SIG-M5 treated with dmso at 0.1 percent for 504 hours (cell line): ENCODE data around the gene ALDH3B1.

Source experiments
- DNase-seq: peaks from one replicate; lab custom pipeline; 2025; ENCODE audit not compliant: unreplicated experiment; lab: John Stamatoyannopoulos, UW

Gene ALDH3B1

DNA sequence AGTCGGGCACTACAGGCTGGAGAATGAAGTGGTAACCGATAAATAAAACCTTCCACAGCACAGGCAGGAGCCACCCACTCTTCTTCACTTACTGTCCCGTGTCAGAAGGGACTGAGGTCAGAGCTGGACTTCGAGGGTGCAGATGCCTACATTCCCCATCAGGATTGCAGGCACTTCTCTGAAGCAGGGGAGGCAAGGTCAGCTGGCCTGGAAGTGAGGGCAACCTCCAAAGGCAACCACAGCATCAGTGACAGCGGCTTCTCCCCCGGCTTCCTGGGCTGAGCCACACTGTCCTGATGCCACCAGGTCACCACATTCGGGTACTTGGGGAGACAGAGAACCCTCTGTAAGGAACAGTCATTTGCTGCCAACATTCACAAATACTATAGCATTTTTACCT, 51.4 kb downstream of the ALDH3B1 start:
- DNase-seq: no peak

DNA sequence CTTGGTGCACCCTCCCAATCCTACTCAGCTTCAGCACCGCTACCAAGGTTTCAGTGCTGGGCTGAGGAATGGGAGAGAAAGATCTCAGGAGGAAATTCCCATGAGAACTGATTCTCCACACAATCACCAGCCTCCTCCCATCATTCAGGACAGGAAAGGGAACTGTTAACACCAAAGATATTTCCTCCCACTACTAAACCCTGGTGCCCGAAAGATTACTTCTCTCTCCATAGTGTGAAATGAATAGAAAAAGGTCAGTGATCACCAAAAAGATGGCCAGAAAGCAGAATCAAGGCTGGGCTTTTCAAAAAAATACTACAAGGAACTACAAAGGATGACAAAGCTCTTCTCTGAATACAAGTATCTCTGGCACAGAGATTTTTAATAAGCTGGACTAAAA, 54.8 kb downstream of the ALDH3B1 start:
- DNase-seq: no peak

DNA sequence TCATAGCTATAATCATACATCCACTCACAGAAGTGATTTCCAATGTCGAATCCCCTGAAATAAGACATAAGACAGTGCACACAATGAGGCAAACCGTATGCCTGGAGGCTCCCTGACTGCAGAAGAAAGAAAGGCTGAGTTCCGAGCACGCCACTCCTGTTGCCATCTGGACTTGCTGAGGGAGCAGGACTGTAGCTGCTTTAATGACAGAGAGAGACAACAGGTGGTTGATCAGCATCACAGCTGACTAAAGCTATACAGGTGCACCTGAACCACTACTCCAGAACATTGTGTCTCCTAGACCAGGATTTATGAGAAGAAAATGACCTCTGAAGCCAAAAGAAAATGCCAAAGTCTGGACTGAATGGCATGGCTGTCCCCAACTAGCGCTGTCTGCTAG, 55.7 kb downstream of the ALDH3B1 start:
- DNase-seq: no peak

DNA sequence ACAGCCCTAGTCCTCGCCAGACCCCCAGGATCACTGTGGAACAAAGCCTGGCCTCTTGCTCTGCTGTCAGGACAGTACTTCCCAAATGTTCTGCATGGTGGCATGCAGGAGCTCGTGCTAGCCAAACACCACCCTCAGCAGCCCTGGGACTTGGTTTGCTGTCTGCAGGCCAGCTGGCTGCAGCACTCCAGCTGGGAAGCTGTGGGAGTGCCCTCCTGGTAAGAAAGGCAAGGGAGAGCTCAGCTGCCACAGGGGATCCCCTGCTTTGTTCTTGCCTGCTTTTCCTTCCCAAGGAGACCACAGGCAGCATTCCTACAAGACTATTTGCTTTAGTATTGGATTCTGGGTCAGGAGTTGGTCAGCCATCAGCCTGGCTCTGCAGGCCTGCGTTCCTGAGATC, 56.6 kb downstream of the ALDH3B1 start:
- DNase-seq: no peak

DNA sequence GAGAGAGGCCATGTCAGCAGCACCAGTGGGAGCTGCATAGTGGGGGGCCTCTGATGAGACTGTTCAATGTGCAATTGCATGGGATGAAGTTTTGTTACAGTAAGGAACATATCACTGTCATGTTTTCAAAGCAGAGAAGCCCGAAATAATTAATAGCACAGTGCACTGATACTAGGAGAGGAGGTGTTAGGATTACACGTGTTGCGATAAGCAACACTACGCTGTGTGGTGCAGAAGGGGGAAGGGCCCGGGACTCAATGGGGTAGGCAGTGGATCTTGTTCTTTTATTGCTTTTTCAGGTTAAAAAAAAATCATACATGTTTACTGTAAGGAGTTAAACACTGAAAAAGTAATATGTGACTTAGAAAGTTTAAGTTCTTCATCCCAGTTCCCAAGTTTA, 57.9 kb downstream of the ALDH3B1 start:
- no peak for DNase-seq

DNA sequence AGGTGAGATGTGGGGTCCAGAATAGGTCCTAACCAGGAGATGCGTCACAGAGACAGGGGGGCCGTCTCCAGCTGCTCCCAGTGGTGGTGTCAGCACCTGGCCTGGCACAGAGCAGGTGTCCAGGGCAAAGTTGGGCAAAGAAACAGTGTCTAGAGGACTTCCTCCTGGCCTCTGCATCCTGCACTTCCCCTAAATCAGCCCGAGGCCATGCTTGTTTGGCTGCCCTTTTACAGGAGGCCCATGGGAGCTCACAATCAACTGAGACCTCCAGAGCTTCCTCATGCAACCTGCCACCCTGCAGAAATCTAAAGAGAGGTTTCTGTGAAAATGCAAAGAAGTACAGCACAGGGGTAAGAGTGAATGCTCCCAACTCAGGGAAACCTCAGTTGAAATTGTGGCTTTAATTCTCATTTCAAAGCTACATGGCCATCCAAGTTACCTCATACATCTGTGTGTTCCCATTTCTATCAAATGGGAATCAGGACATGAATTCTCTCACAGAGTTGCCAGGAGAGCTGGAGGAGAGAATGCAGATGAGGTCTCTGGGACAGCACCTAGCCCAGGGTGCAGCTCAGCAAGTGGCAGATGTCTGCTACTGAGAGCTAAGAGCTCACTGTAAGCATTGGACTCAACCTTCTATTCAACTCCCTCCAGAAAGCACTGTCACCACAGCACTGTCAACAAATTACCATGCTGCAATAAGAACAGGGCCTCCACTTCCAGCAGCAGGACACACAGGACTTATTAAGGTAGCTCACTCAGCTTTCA, 61.3 kb downstream of the ALDH3B1 start:
- no peak for DNase-seq

DNA sequence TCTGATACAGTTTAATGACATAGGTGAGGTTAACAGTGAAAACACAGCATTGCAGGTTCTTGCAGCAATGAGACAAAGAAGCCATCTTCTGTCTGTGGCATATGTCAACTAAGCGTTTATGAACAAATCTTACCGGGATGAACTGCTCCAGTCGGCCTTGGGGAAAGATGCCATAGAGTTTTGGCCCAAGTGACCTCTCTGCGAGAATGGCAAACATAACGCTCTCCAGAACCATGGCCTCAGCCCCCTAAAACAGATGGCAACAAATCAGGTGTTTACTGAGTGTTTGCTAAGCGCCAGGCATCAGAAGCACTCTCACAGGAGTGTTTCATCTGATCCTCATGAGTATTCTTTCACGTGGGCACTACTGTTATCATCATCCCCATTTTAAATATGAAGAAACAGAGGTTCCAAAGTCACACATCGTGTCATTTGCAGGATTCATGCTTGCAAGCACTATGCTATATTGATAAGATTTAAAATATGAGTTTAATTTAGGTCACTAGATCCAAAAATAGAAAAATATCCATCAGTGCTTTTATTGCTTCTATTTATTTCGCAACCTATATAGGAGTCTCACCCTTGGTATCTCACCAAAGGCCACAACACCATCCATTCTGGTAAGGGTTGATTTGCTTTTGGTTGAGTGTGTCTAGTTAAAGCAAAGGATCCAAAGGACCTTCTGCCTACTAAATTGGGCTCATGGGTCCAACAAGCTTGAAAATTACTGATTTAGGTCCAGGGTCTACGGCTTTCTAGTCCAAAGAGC, 64.6 kb downstream of the ALDH3B1 start:
- DNase-seq: no peak

DNA sequence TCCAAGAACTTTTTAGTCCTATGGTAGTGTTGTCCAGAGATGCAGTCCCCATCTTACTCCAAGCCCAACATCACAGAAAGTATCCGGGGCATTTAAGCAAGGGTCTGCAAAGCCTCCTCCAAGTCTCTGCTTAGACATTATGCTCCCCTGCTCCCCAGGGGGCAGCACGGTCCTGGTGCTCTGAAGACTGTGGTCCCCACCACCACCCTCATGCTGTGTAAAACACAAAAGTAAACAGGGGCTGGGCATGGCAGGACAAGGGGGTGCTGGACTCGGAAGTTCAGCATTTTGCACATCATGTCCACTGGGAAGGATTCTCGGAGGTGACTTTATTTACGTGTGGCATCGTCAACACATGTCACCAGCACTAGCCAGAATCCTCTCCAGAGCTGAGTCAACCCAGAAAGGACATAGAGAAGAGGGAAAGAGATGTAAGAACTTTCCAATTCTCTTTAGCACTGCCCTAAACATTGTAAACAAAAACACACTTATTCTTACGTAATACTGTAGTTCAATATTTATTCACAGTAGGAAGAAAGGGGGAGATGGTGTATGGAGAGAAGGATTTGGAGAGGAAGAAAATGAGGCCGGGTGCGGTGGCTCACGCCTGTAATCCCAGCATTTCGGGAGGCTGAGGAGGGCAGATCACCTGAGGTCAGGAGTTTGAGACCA, 66.4 kb downstream of the ALDH3B1 start:
- DNase-seq: no peak

DNA sequence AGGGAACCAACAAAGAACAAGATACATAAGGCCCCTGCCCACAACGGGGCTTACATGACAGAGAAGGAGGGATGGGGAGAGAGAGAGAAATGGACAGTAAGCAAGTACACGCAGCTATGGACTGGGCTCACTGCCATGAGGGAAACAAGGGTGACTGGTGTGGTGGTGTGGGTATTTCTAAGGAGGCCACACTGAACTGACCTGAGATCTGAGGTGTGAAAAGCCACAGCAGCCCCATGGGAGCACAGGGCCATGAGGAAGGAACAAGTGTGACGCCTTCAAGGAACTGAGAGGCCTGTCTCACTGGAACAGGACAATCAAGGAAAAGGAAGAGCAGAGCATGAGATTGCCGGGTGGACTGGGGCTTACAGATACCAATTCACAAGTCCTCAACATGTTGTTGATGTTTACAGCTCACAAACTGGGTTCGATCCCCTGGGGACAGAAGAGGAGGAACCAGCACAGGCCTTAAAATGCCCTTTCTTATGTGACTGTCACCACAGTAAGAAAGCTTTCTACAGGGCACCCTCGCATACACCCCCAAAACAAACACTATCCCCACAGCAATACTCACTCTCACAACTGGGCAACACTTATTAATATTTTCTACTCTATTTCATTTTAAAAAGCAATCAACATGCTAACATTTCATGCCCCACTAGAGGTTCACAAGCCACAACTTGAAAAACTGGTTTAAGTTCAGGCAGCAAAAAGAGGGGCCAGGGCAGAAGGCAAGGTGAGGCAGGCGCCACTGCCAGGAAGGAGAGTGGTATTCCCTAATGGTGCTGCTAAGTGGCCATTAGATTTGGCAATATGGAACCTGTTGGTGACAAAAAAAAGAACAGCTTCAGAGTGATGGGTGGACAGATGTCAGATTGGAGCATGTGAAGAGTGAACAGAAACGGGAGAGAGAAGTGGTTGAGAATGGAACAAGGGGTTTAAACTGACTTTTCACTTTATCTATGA, 67.8 kb downstream of the ALDH3B1 start:
- no peak for DNase-seq
